Tibial artery (tissue), 4 donors: ENCODE measurements around the gene CUX1.
"Not testable (repeated sequence)": the region's sequence is repeated elsewhere in the genome, so short reads cannot be mapped to it uniquely, and the experiment has no call there.

Source experiments
- DNase-seq, 2 donors: peaks; one replicate each; pipeline ENCODE4 v3.0.0-alpha.2; 2019
- H3K27ac ChIP-seq, 2 donors: fragments of 200-600 bp; sonication (generic) in 1 of 2; 1 replicate in 1 of 2; 2 replicates in 1 of 2; pipeline ENCODE4 v1.5.1; 2018 to 2019; ENCODE audit warnings: mild to moderate bottlenecking in 1 of 2
- H3K27me3 ChIP-seq, 2 donors: fragments of 200-600 bp; sonication (generic) in 1 of 2; one replicate each; pipeline versions ENCODE4 v1.5.1 to v1.6.0; 2016 to 2019
- H3K36me3 ChIP-seq, 3 donors: fragments of 200-600 bp; sonication (generic) in 2 of 3; one replicate each; pipeline ENCODE4 v1.5.1; 2016 to 2019; ENCODE audit warnings: mild to moderate bottlenecking in 2 of 3
- H3K4me1 ChIP-seq, 4 donors: fragments of 200-600 bp; sonication (generic) in 2 of 4; 1 replicate in 3 of 4; 2 replicates in 1 of 4; pipeline ENCODE4 v1.5.1; 2016 to 2019
- H3K4me3 ChIP-seq, 2 donors: fragments of 200-600 bp; sonication (generic) in 1 of 2; 1 replicate in 1 of 2; 2 replicates in 1 of 2; pipeline ENCODE4 v1.5.1; 2018 to 2019; ENCODE audit warnings: mild to moderate bottlenecking in 2 of 2
- H3K9me3 ChIP-seq, 3 donors: fragments of 200-600 bp; sonication (generic) in 1 of 3; one replicate each; pipeline ENCODE4 v1.5.1; 2016 to 2019
- CTCF ChIP-seq, 2 experiments: fragments of 200-600 bp in 1 of 2; fragments of 450-650 bp in 1 of 2; IDR thresholded peaks; one replicate each; pipeline ENCODE4 v1.5.1; 2017 to 2019; ENCODE audit warnings: antibody characterized with exemption in 2 of 2, mild to moderate bottlenecking in 1 of 2, moderate library complexity in 1 of 2
- intact Hi-C: fragments of 100-400 bp; cut with DNase I; formaldehyde crosslinking; loops from one replicate; pipeline ENCODE4 v1.15.0; 2023; ENCODE audit warnings: low total_unique reads

CUX1 gene

GRCh38 chr7:101841328-101841727 is 23.9 kb downstream of the CUX1 start:
- Histone ChIP-seq H3K27ac (no peak overlapping the region), H3K9me3 (no peaks in the 10 kb centered on the region), H3K4me1 (no peaks in the 10 kb centered on the region), H3K36me3 (no peaks in the 10 kb centered on the region), H3K4me3 (no peak overlapping the region), H3K27me3 (no peaks in the 10 kb centered on the region)
- DNase-seq, result no peak
- intact Hi-C loops, result no loop called here
- TF ChIP-seq CTCF (IDR thresholded peaks at IDR 0.05), result no peak

- TF ChIP-seq CTCF (IDR thresholded peaks at IDR 0.05), result no peak
- intact Hi-C loops, result no loop called here
These were observed 26.2 kb downstream of the CUX1 start for GRCh38 chr7:101843293-101844271.

GRCh38 chr7:101845974-101846373 is 28.5 kb downstream of the CUX1 start:
- DNase-seq, result no peak
- TF ChIP-seq CTCF (IDR thresholded peaks at IDR 0.05), result no peak
- Histone ChIP-seq H3K9me3 (no peaks in the 10 kb centered on the region), H3K4me1 (no peaks in the 10 kb centered on the region), H3K4me3 (no peak overlapping the region), H3K36me3 (no peaks in the 10 kb centered on the region), H3K27me3 (no peaks in the 10 kb centered on the region), H3K27ac (no peak overlapping the region)
- intact Hi-C loops, result no loop called here

More at GRCh38 chr7:101843293-101844271, 26.2 kb downstream of the CUX1 start:
- H3K4me1 ChIP-seq, result no peaks in the 10 kb centered on the region
- no peaks in the 10 kb centered on the region for H3K27me3 ChIP-seq
- no peaks in the 10 kb centered on the region for H3K36me3 ChIP-seq
- H3K27ac ChIP-seq, result no peak overlapping the region
- DNase-seq, result no peak
- no peaks in the 10 kb centered on the region for H3K9me3 ChIP-seq
- no peak overlapping the region for H3K4me3 ChIP-seq

GRCh38 chr7:101846800-101847538 is 29.5 kb downstream of the CUX1 start:
- no peaks in the 10 kb centered on the region for H3K27me3 ChIP-seq
- H3K4me3 ChIP-seq, result no peak overlapping the region
- intact Hi-C loops, result no loop called here
- TF ChIP-seq CTCF (IDR thresholded peaks at IDR 0.05), result no peak
- no peak overlapping the region for H3K27ac ChIP-seq
- H3K4me1 ChIP-seq, result no peaks in the 10 kb centered on the region
- H3K36me3 ChIP-seq, result no peaks in the 10 kb centered on the region
- DNase-seq, result no peak
- no peaks in the 10 kb centered on the region for H3K9me3 ChIP-seq

- TF ChIP-seq CTCF (IDR thresholded peaks at IDR 0.05), result no peak
- Histone ChIP-seq H3K36me3 (no peaks in the 10 kb centered on the region), H3K27me3 (no peaks in the 10 kb centered on the region), H3K4me3 (no peak overlapping the region), H3K9me3 (no peaks in the 10 kb centered on the region), H3K27ac (no peak overlapping the region), H3K4me1 (no peaks in the 10 kb centered on the region)
- intact Hi-C loops, result no loop called here
- no peak for DNase-seq
These were observed 31.0 kb downstream of the CUX1 start for GRCh38 chr7:101848208-101848951.

- H3K4me1 ChIP-seq, H3K4me3 ChIP-seq, H3K36me3 ChIP-seq, intact Hi-C loops, H3K9me3 ChIP-seq, DNase-seq, H3K27me3 ChIP-seq, H3K27ac ChIP-seq: not testable (repeated sequence)
These were observed 31.9 kb downstream of the CUX1 start for GRCh38 chr7:101849314-101849713.

- H3K4me3 ChIP-seq, H3K27ac ChIP-seq, intact Hi-C loops, H3K36me3 ChIP-seq, H3K9me3 ChIP-seq, DNase-seq, H3K27me3 ChIP-seq: not testable (repeated sequence)
- H3K4me1 ChIP-seq, result peaks cover 0 to 14% (median 6%) of the 10 kb centered on the region in 4 donors
These were observed 34.9 kb downstream of the CUX1 start for GRCh38 chr7:101852364-101852763.
